Fibroblast of skin of right biceps (primary cell): ENCODE results near the gene PCSK6.

Experiments
- DNase-seq: peaks from one replicate; pipeline ENCODE4 v3.0.0-alpha.2; 2013

The PCSK6 gene

DNA sequence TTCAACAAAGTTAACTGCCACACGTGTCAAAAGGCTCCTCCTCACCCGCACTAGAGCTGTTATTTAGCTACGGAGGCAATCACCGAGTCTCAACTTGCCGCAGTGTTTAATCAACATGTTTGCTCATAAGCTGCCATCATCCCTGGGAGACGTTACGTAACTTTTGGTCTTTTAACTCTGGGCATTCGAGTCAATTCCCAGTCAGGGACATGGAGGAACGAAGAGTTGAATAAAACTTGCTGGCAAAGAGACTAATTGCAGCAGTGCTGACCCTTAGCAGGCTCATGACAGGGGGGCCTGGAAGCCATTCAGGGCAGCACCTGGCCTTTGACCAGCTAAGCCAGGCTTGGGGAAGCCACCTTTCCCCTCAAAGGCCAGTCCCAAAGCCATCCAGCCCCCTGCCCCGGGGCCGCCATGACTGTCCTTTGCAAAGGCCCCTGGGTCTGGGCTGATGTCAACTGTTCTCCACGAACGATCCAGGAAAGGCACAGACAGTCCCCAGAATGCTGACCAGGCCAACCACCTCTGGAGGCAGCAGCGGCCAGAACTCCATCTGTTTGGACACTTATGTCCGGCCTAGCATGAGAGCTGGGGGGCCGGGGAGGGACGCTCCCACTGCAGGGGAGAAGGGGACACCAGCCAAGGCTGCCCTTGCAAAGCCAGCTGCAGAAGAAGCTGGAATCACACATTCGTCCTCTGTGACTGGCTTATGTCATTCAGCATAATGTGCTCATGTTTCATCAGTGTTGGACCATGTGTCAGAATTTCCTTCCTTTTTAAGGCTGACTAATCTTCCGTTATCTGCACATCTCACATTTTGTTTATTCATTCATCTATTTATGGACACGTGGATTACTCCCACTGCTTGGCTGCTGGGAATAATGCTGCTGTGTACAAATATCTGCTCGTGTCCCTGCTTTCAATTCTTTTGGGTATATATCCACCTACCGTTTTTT, 43.7 kb downstream of the PCSK6 start:
- peak; percentile 78 for DNase-seq

DNA sequence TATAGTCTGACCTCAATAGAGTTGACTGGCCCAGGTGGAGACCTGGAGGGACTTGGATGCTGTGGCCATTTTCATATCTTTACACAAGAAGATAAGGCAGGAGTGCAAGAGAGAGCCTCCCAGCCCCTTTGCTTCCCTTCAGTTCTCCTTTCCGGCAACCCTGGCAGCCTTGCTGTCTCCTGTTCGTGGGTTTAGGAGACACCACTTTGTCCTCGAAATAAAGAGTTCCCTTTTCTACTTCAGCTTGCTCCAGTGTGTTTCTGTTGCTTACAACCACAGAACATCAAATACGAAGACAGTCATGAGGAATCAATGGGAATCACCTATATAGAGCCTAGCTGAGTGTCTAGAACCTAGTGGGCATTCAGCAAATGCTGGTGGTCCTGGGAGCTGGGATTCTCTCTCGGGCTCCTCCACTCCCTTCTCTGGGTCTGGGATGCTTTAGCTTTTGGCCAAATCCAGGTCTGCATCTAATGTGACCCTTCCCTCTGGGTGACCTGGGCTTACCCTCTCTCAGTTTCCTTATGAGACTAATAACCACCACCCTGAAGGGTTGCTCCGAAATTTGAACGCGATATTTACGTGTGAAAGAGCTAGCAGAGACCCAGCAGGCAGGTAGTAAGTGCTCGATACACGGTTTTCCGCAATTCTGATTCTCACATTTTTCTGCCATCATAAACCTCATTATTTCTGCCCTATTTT, 44.5 kb downstream of the PCSK6 start:
- DNase-seq: no peak

DNA sequence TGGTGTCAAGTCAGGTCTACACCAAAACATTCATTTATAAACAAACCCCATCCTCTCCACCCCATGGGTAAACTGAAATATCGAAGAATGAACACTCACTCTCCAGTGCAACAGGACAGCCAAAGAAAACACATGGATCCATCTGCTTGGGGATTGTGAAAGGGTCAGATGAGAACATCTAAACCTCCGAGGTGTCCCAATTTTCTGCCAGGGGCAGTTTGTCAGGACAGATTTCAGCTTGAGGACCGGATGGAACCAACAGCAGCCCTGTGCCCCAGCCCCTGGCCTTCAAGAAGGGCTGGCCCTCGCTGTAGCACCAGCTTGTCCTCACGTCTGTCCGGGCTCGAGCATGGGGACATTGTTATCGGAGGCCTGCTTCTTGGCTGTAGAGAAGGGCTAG, 45.5 kb downstream of the PCSK6 start:
- DNase-seq: no peak

DNA sequence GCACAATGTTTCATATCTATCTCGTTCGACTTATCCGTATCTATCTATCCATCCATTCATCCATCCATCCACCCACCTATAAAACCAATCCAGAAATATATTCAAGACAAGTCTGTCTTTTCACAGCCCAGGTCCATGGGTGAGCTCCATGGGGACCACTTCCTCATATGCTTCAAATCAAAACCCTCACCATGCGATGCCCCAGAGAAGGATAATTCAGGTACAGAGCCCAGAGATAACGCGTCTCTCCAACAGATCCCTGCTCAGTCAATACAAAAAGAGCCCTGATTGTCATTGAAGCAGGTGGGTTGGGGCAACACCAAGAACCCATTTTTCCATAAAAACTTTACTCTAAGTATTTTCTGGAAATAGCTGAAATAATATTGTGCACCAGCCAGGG, 47.2 kb downstream of the PCSK6 start:
- DNase-seq: no peak

DNA sequence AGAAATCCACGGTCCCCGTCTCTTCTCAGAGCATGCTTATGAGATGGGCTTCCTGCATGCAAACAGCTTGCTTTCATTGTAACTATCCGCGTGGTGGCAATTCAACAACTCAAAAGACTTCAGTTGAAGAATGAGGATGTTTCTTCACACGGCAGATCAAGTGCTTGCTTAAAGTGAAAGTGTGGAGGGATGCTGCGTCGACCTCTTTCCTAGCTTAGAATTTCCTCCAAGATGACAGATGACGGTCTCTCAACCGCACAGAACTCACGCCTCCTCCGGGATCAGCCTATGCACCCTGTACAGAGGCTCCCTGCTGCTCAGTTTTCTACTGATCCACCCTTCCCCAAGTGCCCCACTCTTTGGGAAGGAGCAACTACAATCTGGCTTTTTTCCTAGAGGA, 47.8 kb downstream of the PCSK6 start:
- no peak for DNase-seq

DNA sequence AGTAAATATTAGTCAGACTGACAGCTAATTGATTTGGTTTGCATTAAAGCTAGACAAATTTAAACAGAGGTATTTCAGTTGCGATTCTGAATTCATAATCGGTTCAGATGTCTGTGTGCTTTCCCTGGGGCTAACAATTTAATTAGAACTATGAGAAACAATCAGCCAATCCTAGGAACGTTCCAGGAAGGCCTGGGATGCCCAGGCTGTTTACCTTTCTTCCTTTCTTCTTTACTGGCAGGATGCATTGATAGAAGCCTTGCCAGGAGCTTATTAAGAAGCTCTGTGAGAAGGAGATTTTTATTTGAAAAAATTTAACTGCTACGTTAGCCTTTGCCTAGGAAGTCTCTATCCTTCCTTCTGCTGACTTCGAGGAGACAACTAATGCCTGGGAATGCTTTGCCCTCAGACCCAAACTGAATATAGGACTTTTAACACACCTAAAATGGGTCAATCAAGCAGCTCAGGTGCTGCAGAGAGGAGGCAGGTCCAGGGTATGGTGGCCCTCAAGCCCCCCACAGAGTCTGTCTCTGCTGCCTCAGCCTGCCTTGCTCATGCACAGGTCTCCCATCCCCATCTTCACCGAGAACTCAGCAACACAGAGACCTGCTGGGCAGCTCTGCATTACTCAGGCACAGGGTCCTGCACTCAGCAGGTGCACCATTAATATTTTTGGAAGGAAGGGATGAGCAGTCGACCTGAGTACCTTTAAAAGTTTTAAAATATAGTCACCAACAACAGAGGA, 48.5 kb downstream of the PCSK6 start:
- no peak for DNase-seq

DNA sequence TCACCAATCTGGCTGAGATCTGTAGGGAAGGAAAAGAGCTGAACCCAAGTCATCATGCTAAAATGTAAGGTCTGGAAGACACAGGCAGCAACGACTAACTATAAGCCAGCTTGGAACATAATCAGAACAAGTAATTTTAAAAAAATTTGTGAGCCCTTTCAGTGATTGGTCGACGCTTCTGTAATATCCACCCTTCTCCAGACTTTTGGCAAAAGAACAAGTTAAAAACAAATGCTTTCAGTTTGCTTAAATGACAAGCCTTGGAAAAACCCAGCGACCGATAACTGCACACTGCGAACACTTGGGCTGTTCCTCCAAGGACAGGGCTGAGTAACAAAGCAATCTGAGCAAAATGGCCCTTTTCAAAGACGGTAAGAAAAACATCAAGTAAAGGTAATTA, 49.6 kb downstream of the PCSK6 start:
- DNase-seq: peak; percentile 87

DNA sequence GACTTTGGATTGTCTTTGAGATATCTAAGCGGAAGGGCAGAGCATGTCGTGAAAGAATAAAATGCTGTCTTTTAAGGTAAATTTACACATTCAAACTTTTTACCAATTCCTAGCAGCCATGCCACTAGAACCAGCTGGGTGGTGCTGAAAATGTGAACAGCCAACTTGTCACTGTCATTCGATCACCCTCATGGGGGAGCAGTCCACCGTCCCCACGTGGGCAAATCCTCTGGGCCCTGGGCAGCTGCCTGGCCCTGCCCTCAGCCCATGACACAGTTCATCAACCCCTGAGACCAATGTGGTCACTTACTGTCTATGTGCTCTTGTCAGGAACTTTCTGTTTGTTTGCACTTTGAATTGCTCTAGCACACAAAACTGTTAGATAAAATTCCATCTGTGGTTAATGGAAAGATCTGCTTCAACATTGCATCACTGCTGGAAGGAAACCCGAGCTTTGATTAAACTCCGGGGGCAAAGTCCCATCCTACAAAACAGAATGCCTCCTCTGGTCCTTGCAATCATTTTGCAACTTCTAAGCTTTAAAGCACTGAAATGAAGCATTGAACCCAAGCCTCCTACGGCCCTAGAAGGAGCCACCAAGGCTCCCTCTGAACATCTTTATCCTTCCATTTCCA, 50.1 kb downstream of the PCSK6 start:
- DNase-seq: no peak

DNA sequence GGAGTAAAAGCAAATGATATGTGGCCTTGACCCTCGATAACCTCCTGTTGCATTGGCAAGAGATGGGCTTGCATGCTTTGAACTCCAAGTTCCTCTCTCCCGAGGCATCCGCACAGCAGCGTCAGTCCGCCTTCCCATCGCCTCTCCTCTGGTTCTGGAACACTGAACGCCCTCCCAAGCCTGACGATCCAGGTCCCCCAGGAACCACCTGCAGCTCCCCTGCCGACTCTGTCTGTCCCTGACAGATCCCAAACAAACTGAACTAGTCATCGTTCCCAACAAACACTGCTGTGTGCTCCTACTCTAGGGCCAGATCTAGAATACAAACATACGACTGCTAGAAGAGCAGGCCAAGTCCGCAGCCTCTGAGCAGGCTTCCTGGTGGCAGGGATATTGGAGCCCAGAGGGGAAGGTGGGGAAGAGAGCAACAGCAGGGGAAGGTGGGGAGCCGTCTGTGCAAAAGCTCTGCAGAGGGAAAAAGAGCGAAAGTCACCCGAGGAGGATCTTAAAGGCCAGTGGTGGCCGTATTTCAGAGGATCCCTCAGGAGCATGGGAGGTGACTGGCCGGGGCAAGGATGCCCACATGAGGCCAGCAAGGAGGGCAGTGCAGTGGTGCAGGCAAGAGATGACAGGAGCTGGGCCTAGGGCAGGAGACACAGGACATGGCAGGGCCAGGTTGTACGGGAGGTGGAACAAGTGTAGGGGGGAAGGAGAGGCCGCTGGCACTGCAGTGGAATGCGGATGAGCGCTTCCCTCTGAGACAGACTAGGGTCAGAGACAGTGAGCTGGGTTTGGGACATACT, 50.8 kb downstream of the PCSK6 start:
- no peak for DNase-seq

DNA sequence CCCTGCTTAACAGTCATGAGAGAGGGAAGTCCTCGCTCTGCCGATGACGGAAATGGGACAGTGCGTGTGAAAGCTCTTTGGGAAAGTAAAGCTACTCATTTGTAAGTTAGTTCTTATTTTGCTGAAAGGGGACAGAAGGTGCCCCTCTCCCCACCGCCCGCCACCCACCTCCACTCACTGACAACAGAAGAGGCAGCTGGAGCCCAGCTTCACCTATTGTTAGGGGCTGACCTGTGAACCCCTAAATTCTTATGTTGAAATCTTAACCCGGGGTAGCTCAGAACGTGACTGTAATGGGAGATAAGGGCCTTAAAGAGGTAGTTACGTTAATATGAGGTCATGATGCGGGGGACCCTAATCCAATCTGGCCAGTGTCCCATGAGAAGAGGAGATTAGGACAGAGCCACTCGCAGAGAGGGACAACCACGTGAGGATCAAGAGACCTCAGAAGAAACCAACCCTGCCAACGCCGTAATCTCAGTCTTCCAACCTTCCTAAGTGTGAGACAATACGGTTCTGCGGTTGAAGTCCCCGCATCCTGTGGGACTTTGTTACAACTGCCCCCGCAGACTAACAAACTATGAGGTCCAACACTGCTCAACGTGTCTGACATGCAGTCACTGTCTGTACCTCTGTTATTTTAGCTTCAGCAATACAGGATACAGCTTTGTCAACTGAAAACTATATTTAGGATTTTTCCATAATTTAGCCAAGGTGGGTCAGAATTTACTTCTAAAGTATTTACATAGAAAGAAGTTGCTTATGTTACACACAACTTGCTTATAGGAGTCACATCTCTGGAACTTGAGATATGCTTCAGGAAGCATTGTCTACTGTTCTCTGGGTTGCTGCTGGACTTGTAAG, 51.7 kb downstream of the PCSK6 start:
- DNase-seq: no peak

DNA sequence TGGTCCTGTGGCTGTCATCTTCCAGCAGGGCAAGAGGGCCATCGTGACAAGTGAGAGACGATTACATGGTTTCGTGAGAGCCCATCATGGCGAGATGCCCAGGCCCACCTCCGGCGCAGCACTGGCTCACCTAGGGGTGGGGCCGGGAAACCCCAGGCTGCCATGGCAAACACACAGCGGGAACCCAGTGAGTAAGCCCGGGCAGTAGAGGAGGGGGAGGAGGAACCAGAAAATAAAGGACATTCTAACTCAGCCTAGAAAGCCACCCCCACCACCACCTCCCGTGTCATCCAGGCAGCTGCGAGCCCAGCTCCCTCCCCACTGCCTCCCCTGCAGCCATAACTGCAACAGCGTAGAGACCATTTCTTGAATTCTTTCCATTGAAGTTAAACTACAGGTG, 52.3 kb downstream of the PCSK6 start:
- no peak for DNase-seq

DNA sequence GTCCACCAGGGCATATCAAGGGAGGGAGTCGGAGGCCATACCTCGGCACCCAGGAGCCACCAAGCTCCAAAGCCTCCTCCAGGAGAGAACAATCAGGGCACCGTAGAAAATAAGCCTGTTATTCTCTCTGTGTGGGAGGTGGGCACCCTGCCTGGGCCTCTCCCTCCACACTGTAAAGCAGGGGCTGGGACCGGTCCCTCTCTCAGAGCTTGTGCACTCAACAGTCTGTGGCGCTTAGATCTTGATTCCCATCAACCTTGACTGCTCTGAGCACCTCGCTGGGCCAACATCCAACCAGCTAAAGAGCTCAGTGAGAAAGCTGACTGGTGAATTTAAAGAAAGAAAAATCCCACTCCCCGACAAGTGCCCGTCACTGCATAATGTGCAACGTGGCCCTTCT, 53.0 kb downstream of the PCSK6 start:
- DNase-seq: no peak

DNA sequence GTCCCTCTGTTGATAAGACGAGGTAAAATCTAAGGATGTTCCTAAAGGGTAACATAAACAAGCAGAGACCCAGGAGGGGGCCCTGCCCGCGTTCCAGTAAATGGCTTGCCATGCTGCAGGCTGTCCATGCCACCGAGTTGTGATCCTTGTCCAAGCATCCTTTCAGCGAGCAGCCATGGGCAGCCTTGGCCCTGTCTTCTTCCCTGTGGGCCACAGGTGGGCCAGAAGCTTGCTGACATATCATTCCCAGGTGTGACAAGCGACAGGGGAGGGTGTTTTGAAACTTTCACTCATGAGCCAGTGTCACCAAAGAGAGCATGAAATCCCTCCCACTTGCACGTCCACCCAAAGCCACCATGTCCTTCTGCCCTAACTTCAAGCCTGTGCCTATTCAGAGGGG, 53.7 kb downstream of the PCSK6 start:
- DNase-seq: no peak

DNA sequence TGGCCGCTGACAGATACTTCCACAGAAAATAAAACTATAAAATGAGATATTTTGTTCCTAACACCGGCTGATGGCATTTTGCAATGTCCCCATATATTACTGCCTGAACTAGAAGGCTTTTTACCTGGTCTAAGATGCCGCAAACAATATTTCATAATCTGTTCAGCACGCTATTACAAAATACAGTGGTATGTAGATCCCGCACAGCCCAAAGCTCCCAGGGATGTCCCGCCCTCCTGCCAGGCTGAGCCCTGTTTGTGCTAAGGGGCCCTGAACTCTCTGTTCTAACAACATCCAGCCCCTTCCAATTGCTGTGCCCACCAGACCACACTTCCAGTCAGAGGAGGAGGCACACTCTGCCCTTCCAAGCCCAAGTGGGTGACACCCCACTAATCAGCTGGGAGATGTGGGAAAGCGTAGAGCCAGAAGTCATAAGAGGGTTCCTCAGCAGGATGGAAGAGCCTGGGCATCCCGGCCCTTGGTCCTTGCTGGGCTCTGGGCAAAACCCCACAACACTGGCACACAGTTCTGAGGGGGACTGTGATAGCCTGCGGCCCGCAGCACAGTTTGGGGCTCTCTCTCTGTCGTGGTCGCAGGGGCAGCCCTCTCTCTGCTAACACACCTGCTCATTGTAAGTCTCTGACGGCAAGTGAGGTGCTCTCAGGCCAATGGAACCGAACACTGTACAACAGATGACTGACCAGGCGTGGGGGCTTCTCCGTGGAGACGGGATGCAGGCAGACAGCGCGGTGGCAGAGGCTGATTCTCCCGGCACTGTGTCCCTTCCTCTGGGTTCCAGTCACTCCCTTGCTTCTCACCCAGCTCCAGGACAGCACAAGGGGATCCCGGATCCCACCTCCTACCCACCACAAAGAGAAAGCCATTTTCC, 55.2 kb downstream of the PCSK6 start:
- no peak for DNase-seq

DNA sequence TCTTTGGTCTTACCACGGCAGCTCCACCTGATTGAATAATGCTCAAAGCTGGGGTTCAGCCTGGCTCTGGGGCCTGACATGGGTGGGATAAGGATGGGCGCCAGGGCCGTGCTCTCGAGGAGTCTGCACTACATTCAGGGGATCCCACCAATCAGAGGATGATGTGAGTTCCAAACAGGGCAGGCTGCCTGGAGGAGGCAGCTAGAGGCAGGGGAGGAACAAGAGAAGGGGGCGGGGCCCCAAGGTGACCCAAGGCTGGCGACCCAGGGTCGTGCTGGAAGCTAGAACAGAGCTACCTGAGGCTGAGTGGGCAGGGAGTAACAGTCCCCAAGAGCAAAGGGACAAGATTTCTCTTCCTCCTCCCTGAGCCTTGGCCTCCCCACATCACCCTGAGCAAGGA, 56.1 kb downstream of the PCSK6 start:
- DNase-seq: no peak

DNA sequence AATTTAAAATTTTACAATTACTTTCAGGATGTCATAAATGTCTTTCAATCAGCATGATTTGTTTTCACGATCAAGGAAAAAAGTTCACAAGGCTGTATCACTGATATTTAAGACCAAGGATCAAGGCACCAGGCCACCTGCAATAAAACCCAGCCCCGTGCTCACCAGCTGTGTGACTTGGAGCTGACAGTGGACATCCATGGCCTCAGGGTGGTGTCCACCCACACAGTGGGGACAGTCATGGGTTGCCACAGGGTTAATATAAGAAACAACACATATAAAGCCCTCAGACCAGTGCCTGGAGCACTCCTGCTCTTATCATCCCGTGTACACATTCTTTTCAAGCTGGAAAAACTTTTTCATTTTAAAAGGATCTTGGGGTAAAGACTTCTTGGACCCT, 56.5 kb downstream of the PCSK6 start:
- DNase-seq: no peak

DNA sequence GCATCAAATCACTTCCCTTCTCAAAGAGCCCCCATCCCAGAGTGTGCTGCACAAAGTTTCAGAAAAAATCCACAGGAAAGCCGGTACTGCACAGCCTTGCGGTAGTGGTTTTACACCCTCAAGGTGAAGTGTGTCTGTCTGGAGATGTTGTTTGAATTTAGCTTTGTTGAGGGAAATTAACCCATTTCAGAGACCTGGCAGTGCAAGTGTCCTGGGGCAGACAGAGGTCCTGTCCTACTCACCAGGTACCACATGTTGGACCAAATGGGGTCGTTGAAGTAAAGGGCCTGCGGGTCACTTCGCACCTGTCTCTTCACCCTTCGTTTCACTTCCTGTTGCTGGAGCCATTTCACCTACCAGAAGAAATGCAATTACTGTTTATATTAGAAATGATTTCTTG, 57.8 kb downstream of the PCSK6 start:
- DNase-seq: no peak

DNA sequence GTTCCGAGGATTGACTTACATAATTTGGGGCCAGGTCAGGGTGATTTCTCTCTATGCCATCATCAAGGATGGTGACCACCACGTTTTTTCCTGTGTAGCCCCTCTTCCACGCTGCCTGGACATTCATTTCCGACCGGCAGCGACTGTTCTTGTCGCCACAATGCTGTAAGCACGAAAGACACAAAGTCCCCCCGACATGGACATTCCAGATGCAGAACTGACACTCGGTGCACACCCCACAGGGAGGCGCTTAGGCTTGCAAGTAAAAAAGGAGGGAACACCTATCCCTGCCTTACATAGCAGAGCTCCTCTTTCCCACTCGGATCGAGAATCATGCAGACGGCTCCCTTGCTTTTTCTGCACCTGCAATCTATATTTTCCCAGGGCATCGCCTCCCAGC, 58.2 kb downstream of the PCSK6 start:
- DNase-seq: no peak

DNA sequence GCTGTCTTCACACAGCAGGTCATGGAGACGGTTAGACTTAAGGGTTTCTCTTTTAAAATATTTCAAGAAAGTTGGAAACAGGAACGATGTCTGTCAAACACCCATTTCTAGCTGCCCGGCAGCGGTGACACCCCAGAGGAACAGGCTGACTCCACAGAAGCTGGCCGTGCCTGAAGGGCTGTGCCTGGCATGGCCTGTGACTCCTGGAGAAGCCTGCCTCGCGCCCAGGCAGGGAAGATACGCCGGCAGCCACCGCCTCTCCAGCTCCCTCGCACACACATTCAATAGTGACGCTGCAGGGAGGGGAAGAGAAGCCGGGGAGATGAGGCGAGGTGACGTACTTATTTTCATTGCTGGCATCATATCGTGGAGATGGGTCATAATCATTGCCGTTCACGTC, 59.9 kb downstream of the PCSK6 start:
- no peak for DNase-seq

DNA sequence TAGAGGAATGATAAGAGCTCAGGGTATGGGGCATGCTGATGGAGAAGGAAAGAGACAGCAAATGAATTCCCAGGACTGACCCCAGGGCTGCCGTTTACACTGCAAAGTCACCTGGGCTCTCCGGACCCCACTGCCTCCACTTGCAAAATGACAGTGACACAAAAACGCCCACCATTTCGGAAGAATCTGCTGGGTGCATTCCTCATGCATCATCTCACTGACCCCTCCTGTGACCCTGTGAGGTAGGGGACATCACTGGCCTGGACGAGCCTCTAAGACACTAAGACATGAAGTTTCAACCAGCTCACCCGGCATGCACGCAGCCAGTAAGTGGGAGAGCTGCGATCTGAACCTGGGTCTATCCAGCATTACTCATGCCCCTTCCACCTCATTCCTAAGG, 60.3 kb downstream of the PCSK6 start:
- DNase-seq: no peak
